GM19023 (cell line): Measurements from ENCODE around the gene DNAJC3.

Experiments used
- ATAC-seq: cut with Tn5 transposase; IDR thresholded peaks from one replicate; pipeline ENCODE4 v1.9.1; 2021; ENCODE audit warnings: mild to moderate bottlenecking, moderate library complexity; ENCODE audit not compliant: unreplicated experiment

Gene DNAJC3

DNA sequence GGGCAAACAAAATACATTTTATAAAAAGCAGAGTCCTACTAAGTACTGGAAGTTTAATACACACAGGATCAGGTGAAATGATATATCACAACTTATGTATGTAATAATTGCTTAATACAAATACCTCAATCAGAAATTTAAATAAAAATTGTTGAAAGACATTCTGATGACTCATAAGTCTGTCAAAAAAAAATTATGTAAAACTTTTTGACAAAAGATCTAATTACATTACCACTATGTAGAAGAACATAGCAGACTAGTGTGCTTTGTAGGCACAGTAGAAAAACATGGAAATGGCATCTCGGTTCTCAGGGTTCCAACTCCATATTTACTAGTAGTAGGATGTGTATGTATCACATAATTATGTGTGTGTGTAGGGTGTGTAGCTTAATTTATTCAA lies 156.2 kb downstream of the DNAJC3 start:
- no peak for ATAC-seq

DNA sequence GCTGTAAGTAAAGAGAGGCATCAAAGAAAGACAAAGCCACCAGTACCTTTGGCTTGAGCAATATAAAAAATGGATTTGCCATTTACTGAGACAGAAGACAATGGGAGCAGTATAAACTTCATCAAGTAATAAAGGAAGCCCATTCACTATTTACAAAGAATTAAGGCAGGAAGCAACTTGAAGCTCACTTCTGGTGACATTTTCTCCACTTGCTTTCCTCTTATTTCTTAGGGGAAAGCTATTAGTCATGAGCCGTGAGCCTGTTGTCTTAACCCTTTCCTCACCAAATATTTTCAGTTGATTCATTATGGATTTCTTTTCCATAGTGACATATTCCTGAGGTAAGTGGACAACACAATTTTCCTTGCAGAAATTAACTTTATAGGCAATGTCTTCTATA lies 156.8 kb downstream of the DNAJC3 start:
- no peak for ATAC-seq

DNA sequence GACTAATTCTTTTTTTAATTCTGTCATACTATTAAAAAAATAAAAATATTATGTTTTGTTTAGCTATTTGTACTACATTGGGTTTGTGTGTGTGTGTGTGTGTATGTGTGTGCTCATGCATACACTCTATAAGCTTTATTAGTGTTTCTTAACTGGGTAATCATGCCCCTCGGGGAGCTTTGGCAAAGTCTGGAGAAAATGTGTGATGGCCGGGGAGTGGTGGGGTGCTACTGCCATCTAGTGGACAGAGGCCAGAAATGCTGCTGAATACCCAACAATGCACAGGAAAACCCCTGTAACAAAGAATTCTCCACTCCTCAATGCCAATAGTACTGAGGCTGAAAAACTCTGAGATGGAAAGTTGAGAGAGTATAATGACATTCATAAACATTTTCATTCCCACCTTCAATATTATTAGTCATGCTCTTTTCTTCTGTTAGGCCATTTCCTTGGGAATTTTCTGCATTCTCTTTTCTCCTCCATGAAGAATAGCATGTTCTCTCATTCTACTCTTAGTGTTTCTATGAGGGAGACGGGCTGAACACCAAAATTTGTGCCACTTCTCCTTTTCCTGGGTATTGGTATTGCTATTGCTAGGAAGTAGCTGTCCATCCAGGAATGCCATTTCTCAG lies 157.3 kb downstream of the DNAJC3 start:
- ATAC-seq, result no peak

DNA sequence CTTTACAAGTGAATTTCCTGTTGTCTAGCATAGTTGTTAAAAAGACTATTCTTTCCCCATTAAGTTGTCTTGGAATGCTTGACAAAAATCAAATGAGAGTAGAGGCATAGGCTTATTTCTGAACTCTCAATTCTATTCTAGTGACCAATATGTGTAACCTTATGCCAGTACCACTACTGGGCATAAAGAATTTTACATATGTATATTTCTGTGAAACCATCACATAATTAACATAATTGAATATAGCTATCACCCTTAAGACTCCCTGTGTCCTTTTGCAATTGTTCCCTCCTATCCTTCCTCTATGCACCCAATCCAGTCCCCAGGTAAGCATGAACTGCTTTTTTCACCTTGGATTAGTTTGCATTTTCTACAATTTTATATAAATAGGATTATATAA lies 165.0 kb downstream of the DNAJC3 start:
- no peak for ATAC-seq

DNA sequence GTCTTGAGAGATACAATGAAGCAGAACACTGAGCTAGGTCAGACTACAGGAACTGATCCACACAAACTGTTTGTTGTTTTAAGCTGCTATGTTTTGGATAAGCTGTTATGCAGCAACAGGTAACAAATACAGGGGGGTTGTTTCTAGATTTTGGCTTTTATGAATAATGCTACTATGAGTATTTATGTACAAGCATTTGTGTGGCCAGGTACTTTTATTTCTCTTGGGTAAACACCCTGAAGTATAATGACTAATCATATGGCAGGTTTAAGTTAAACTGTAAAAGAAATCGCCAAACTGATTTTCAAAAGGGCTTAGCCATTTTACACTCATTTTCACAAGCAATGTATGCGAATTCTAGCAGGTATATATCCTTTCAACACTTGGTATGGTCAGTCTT lies 166.0 kb downstream of the DNAJC3 start:
- no peak for ATAC-seq
